Upper lobe of left lung (tissue), 6 donors: ENCODE data around the gene KCTD21. TPM values are rescaled to one million over a fixed set of nuclear protein-coding genes. Genes with fewer than 3 reads are reported as not detected.

ENCODE experiments used
- ATAC-seq, 2 donors: fragments of 200-7000 bp; cut with Tn5 transposase; one replicate each; pipeline ENCODE4 v1.9.1; 2022; ENCODE audit warnings: mild to moderate bottlenecking in 2 of 2, moderate library complexity in 2 of 2; ENCODE audit not compliant: low FRiP score in 2 of 2
- DNase-seq, 2 donors: peaks; one replicate each; pipeline ENCODE4 v3.0.0-alpha.2; 2019 to 2020
- H3K27ac ChIP-seq, 4 donors: fragments of 200-600 bp; sonication (generic); one replicate each; pipeline ENCODE4 v1.5.1; 2016 to 2019
- H3K27me3 ChIP-seq, 4 donors: fragments of 200-600 bp; sonication (generic); one replicate each; pipeline ENCODE4 v1.5.1; 2017 to 2019
- H3K36me3 ChIP-seq, 4 donors: fragments of 200-600 bp; sonication (generic); one replicate each; pipeline ENCODE4 v1.5.1; 2016 to 2019
- H3K4me1 ChIP-seq, 4 donors: fragments of 200-600 bp; sonication (generic); one replicate each; pipeline ENCODE4 v1.5.1; 2018 to 2019
- H3K4me3 ChIP-seq, 4 donors: fragments of 200-600 bp; sonication (generic); one replicate each; pipeline ENCODE4 v1.5.1; 2017 to 2019; ENCODE audit warnings: mild to moderate bottlenecking in 2 of 4, moderate library complexity in 1 of 4
- H3K9me3 ChIP-seq, 4 donors: fragments of 200-600 bp; sonication (generic); one replicate each; pipeline ENCODE4 v1.5.1; 2018 to 2019
- EP300 ChIP-seq, 4 donors: sonication (generic); formaldehyde crosslinking; IDR thresholded peaks; one replicate each; pipeline ENCODE4 v1.5.1; 2017; ENCODE audit warnings: antibody characterized with exemption in 4 of 4, control low read depth in 2 of 4
- POLR2A ChIP-seq, 4 donors: fragments of 450-650 bp; IDR thresholded peaks; one replicate each; pipeline ENCODE4 v1.5.1; 2016 to 2017; ENCODE audit warnings: antibody characterized with exemption in 4 of 4, mild to moderate bottlenecking in 2 of 4
- POLR2AphosphoS5 ChIP-seq, 2 donors: sonication (generic); formaldehyde crosslinking; IDR thresholded peaks; one replicate each; pipeline ENCODE4 v1.5.1; 2017; ENCODE audit warnings: antibody characterized with exemption in 2 of 2
- WGBS, 2 donors: methylation state at CpG; one replicate each; pipeline ENCODE4 v1.1.5; 2017 to 2018; 5-methylcytosine and 5-hydroxymethylcytosine counted together
- small RNA-seq, 4 donors: library from RNA; depleted of rRNA; stranded (forward); fragments of <200 nt; gene quantifications; one replicate each; pipeline ENCODE3, GENCODE V24; 2016
- total RNA-seq, 6 donors: library from RNA; depleted of rRNA in 4 of 6; stranded (reverse); fragments of >200 nt in 4 of 6; gene quantifications; one replicate each; pipeline versions ENCODE4 v1.1.0 to v1.2.1, GENCODE V29; 2016 to 2021
- TF ChIP-seq, protein P1 (sequence below), 6 experiments: fragments of 450-650 bp in 4 of 6; fragments of 200-600 bp in 2 of 6; sonication (generic) in 2 of 6; IDR thresholded peaks; one replicate each; pipeline ENCODE4 v1.5.1; 2016 to 2019; ENCODE audit warnings: antibody characterized with exemption in 6 of 6
- donor health status: DM: no; HTN: no; CAD: no; lungs with moderate emphysema.
- donor health status: DM: no; HTN: yes; CAD: no; lungs with severe emphysema.

The KCTD21 gene
- total RNA-seq, 6 donors from 2014 or later = 8.4 to 18.9 (median 10.7) TPM

- ATAC-seq = no peak
- Histone ChIP-seq H3K27me3 (no peaks in the 10 kb centered on the region), H3K4me3 (peak overlapping the region in 1 of 4 donors; percentile 82), H3K27ac (no peak overlapping the region), H3K4me1 (peaks cover 10 to 18% (median 13%) of the 10 kb centered on the region in 4 donors), H3K36me3 (peaks cover 0 to 2% (median 0%) of the 10 kb centered on the region in 4 donors), H3K9me3 (no peaks in the 10 kb centered on the region)
- no peak for DNase-seq
- TF ChIP-seq EP300 (IDR thresholded peaks at IDR 0.05) (no peak), POLR2A (IDR thresholded peaks at IDR 0.05) (no peak), POLR2AphosphoS5 (IDR thresholded peaks at IDR 0.05) (no peak)
- TF ChIP-seq, protein P1, sequence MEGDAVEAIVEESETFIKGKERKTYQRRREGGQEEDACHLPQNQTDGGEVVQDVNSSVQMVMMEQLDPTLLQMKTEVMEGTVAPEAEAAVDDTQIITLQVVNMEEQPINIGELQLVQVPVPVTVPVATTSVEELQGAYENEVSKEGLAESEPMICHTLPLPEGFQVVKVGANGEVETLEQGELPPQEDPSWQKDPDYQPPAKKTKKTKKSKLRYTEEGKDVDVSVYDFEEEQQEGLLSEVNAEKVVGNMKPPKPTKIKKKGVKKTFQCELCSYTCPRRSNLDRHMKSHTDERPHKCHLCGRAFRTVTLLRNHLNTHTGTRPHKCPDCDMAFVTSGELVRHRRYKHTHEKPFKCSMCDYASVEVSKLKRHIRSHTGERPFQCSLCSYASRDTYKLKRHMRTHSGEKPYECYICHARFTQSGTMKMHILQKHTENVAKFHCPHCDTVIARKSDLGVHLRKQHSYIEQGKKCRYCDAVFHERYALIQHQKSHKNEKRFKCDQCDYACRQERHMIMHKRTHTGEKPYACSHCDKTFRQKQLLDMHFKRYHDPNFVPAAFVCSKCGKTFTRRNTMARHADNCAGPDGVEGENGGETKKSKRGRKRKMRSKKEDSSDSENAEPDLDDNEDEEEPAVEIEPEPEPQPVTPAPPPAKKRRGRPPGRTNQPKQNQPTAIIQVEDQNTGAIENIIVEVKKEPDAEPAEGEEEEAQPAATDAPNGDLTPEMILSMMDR (IDR thresholded peaks at IDR 0.05) = no peak
- 88 to 95% methylated on average over 4 of the region's 4 CpGs for WGBS, 2 donors
These were observed 50.1 kb downstream of the KCTD21 start for GRCh38 chr11:78138291-78138690.

- Histone ChIP-seq H3K27me3 (no peaks in the 10 kb centered on the region), H3K36me3 (no peaks in the 10 kb centered on the region), H3K9me3 (no peaks in the 10 kb centered on the region), H3K27ac (no peak overlapping the region), H3K4me1 (no peaks in the 10 kb centered on the region), H3K4me3 (no peak overlapping the region)
- ATAC-seq (no peak), DNase-seq (no peak)
- 70 to 93% methylated on average over 2 of the region's 2 CpGs for WGBS, 2 donors
- TF ChIP-seq POLR2A (IDR thresholded peaks at IDR 0.05) = no peak
- TF ChIP-seq EP300 (IDR thresholded peaks at IDR 0.05) = no peak
- TF ChIP-seq POLR2AphosphoS5 (IDR thresholded peaks at IDR 0.05) = no peak
- TF ChIP-seq, protein P1 (IDR thresholded peaks at IDR 0.05) = no peak
These were observed 56.0 kb downstream of the KCTD21 start for GRCh38 chr11:78132475-78132874.

DNA sequence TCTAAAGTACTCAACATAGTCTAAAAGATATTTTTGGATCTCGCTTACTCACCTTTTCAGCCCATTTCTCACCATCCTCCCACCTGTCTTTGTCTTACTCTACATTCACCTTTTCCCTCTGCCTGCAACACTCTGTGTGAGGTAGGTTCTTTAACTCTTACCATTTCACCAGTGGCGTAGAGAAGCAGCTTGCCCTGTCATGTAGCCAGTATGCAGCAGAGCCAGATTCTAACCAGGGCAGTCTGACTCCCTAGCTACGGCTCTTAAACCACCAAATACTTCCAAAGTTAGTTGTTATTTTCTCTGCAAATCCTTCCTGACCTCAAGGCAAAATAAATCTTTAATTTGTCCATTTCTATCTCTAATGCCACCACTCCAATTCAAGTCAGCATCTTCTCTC lies 56.5 kb downstream of the KCTD21 start:
- no peak overlapping the region for H3K27ac ChIP-seq
- no peaks in the 10 kb centered on the region for H3K4me1 ChIP-seq
- H3K9me3 ChIP-seq = no peaks in the 10 kb centered on the region
- DNase-seq = no peak
- TF ChIP-seq, protein P1 (IDR thresholded peaks at IDR 0.05) = no peak
- TF ChIP-seq POLR2AphosphoS5 (IDR thresholded peaks at IDR 0.05) (no peak), EP300 (IDR thresholded peaks at IDR 0.05) (no peak), POLR2A (IDR thresholded peaks at IDR 0.05) (no peak)
- H3K27me3 ChIP-seq = no peaks in the 10 kb centered on the region
- ATAC-seq = no peak
- WGBS, 2 donors = 65 to 78% methylated on average over 3 of the region's 3 CpGs
- H3K4me3 ChIP-seq = no peak overlapping the region
- H3K36me3 ChIP-seq = no peaks in the 10 kb centered on the region

DNA sequence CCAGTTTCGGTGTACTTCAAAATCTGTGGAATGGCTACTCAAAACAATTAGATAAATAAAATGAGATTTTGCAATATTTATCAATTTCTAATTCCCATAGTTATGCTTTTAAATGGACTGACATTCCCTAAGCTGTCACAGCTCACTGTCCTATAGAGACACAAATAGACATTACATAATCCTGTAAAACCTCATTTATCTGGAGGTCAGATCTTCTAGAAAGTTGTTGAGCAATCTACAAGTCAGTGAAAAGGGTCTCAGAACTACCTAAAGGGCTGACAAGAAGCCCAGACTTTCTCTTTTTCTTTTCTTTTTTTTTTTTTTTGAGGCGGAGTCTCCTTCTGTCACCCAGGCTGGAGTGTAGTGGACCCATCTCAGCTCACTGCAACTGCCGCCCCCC lies 61.0 kb downstream of the KCTD21 start:
- peaks cover 0 to 13% (median 4%) of the 10 kb centered on the region in 4 donors for H3K36me3 ChIP-seq
- TF ChIP-seq, protein P1 (IDR thresholded peaks at IDR 0.05) = no peak
- TF ChIP-seq POLR2A (IDR thresholded peaks at IDR 0.05) (no peak), EP300 (IDR thresholded peaks at IDR 0.05) (no peak), POLR2AphosphoS5 (IDR thresholded peaks at IDR 0.05) (no peak)
- no peak for ATAC-seq
- H3K27ac ChIP-seq = no peak overlapping the region
- no peak overlapping the region for H3K4me3 ChIP-seq
- no peaks in the 10 kb centered on the region for H3K27me3 ChIP-seq
- DNase-seq = no peak
- H3K4me1 ChIP-seq = no peaks in the 10 kb centered on the region
- 93 to 95% methylated on average over 3 of the region's 3 CpGs for WGBS, 2 donors
- H3K9me3 ChIP-seq = no peaks in the 10 kb centered on the region

Small RNA genes lying within 50 kb of the gene (small RNA-seq; reads per million reads assigned to genes)
- gene RNU6-126P = 0 reads per million in 4 donors

Other genes with a start within 250 kb of the KCTD21 start
- gene INTS4, start 194.0 kb downstream of the KCTD21 start, total RNA-seq = 10 to 100 TPM; 15.3 to 58.7 (median 28.8) TPM
- gene KCTD14, start 165.3 kb downstream of the KCTD21 start, total RNA-seq = 10 to 100 TPM; 10.3 to 28.6 (median 24.3) TPM
- gene THRSP, start 124.8 kb downstream of the KCTD21 start, total RNA-seq = under 1 TPM in 1 of 6 donors, not detected in 5; 0.17 TPM
- 100 to 1,000 TPM in 3 of 6 donors, 10 to 100 TPM in 3; 19.9 to 155 (median 91.4) TPM for gene NDUFC2, start 108.8 kb downstream of the KCTD21 start, total RNA-seq
- 10 to 100 TPM in 5 of 6 donors, 1 to 10 TPM in 1; 5.2 to 31.4 (median 23.0) TPM for gene ALG8, start 49.0 kb downstream of the KCTD21 start, total RNA-seq
- gene USP35, start 293 bp upstream of the KCTD21 start, total RNA-seq = 10 to 100 TPM in 2 of 6 donors, 1 to 10 TPM in 4; 5.8 to 37.7 (median 8.0) TPM
- gene GAB2, start 229.2 kb upstream of the KCTD21 start, total RNA-seq = 10 to 100 TPM; 40.9 to 76.6 (median 50.4) TPM